ENCODE data around the gene MRPL4.

- TF ChIP-seq, protein P1, sequence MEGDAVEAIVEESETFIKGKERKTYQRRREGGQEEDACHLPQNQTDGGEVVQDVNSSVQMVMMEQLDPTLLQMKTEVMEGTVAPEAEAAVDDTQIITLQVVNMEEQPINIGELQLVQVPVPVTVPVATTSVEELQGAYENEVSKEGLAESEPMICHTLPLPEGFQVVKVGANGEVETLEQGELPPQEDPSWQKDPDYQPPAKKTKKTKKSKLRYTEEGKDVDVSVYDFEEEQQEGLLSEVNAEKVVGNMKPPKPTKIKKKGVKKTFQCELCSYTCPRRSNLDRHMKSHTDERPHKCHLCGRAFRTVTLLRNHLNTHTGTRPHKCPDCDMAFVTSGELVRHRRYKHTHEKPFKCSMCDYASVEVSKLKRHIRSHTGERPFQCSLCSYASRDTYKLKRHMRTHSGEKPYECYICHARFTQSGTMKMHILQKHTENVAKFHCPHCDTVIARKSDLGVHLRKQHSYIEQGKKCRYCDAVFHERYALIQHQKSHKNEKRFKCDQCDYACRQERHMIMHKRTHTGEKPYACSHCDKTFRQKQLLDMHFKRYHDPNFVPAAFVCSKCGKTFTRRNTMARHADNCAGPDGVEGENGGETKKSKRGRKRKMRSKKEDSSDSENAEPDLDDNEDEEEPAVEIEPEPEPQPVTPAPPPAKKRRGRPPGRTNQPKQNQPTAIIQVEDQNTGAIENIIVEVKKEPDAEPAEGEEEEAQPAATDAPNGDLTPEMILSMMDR (IDR thresholded peaks at IDR 0.05) = no peak
- no peak for TF ChIP-seq ZFX (IDR thresholded peaks at IDR 0.05; ENCODE audit: borderline replicate concordance)
These were observed 38.4 kb downstream of the MRPL4 start for GRCh38 chr19:10290357-10290875.

All from 22Rv1 (cell line).